HEK293 (cell line): ENCODE data around the gene CEP350.

ENCODE experiments used
- GLI4 ChIP-seq: fragments of 450-650 bp; formaldehyde crosslinking; IDR thresholded peaks from 2 replicates; pipeline ENCODE4 v1.5.1; 2016; ENCODE audit warnings: missing biosample characterization, missing genetic modification characterization
- HOXC10 ChIP-seq: sonication (generic); formaldehyde crosslinking; IDR thresholded peaks from 2 replicates; pipeline ENCODE4 v1.8.1; 2023; ENCODE audit warnings: mild to moderate bottlenecking, missing genetic modification reagents
- KLF1 ChIP-seq: fragments of 450-650 bp; formaldehyde crosslinking; IDR thresholded peaks from 2 replicates; pipeline ENCODE4 v1.5.1; 2016; ENCODE audit warnings: missing biosample characterization, missing genetic modification characterization
- RBAK ChIP-seq: fragments of 450-650 bp; formaldehyde crosslinking; IDR thresholded peaks from 2 replicates; pipeline ENCODE4 v1.5.1; 2016; ENCODE audit warnings: missing biosample characterization, missing genetic modification characterization
- YY1 ChIP-seq: fragments of 450-650 bp; formaldehyde crosslinking; IDR thresholded peaks from 2 replicates; pipeline ENCODE4 v1.5.1; 2018; ENCODE audit warnings: missing biosample characterization, missing genetic modification characterization
- ZBTB21 ChIP-seq: fragments of 450-650 bp; formaldehyde crosslinking; IDR thresholded peaks from 2 replicates; pipeline ENCODE4 v1.5.1; 2017; ENCODE audit warnings: missing biosample characterization, missing genetic modification characterization
- ZBTB8A ChIP-seq: fragments of 450-650 bp; formaldehyde crosslinking; IDR thresholded peaks from 2 replicates; pipeline ENCODE4 v1.5.1; 2016; ENCODE audit warnings: missing biosample characterization, missing genetic modification characterization
- ZNF10 ChIP-seq: fragments of 450-650 bp; formaldehyde crosslinking; IDR thresholded peaks from 2 replicates; pipeline ENCODE4 v1.5.1; 2017; ENCODE audit warnings: missing biosample characterization, missing genetic modification characterization
- ZNF112 ChIP-seq: fragments of 450-650 bp; formaldehyde crosslinking; IDR thresholded peaks from 2 replicates; pipeline ENCODE4 v1.5.0; 2017; ENCODE audit warnings: missing biosample characterization, missing genetic modification characterization
- ZNF184 ChIP-seq: fragments of 450-650 bp; IDR thresholded peaks from 2 replicates; pipeline ENCODE4 v1.5.1; 2018; ENCODE audit warnings: missing biosample characterization, mild to moderate bottlenecking, missing genetic modification characterization
- ZNF248 ChIP-seq: fragments of 450-650 bp; formaldehyde crosslinking; IDR thresholded peaks from 2 replicates; pipeline ENCODE4 v1.5.1; 2017; ENCODE audit warnings: missing biosample characterization, missing genetic modification characterization
- ZNF274 ChIP-seq, 2 experiments: fragments of 200-500 bp in 1 of 2; fragments of 450-650 bp in 1 of 2; sonication (Bioruptor generic) in 1 of 2; formaldehyde crosslinking in 1 of 2; IDR thresholded peaks; 2 replicates each; pipeline versions ENCODE4 v1.5.1 to v1.6.1; 2014 to 2016; ENCODE audit warnings: borderline replicate concordance in 1 of 2, inconsistent platforms in 1 of 2, low read length in 1 of 2, missing biosample characterization in 1 of 2, missing genetic modification characterization in 1 of 2
- ZNF473 ChIP-seq: fragments of 450-650 bp; formaldehyde crosslinking; IDR thresholded peaks from 2 replicates; pipeline ENCODE4 v1.5.1; 2017; ENCODE audit warnings: missing biosample characterization, missing genetic modification characterization
- ZNF529 ChIP-seq: fragments of 450-650 bp; formaldehyde crosslinking; IDR thresholded peaks from 2 replicates; pipeline ENCODE4 v1.5.1; 2017; ENCODE audit warnings: missing genetic modification characterization, missing biosample characterization; ENCODE audit not compliant: insufficient replicate concordance
- ZNF596 ChIP-seq: fragments of 450-650 bp; IDR thresholded peaks from 2 replicates; pipeline ENCODE4 v1.5.0; 2018; ENCODE audit warnings: missing biosample characterization, mild to moderate bottlenecking, missing genetic modification characterization, moderate library complexity
- ZNF626 ChIP-seq: fragments of 450-650 bp; sonication (Bioruptor Pico); formaldehyde crosslinking; IDR thresholded peaks from 2 replicates; pipeline ENCODE4 v1.5.1; 2018; ENCODE audit warnings: missing biosample characterization, missing genetic modification characterization, inconsistent platforms
- ZNF664 ChIP-seq: fragments of 450-650 bp; formaldehyde crosslinking; IDR thresholded peaks from 2 replicates; pipeline ENCODE4 v1.5.1; 2016; ENCODE audit warnings: missing biosample characterization, missing genetic modification characterization
- ZNF791 ChIP-seq: fragments of 450-650 bp; formaldehyde crosslinking; IDR thresholded peaks from 2 replicates; pipeline ENCODE4 v1.5.1; 2016; ENCODE audit warnings: missing biosample characterization, missing genetic modification characterization
- ZNF792 ChIP-seq: fragments of 450-650 bp; formaldehyde crosslinking; IDR thresholded peaks from 2 replicates; pipeline ENCODE4 v1.5.1; 2016; ENCODE audit warnings: missing biosample characterization, missing genetic modification characterization
- ZNF830 ChIP-seq: fragments of 450-650 bp; IDR thresholded peaks from 2 replicates; pipeline ENCODE4 v1.5.0; 2018; ENCODE audit warnings: missing biosample characterization, missing genetic modification characterization, low read depth, mild to moderate bottlenecking, moderate library complexity
- TF ChIP-seq, protein P1 (sequence below): fragments of 450-650 bp; formaldehyde crosslinking; IDR thresholded peaks from 2 replicates; pipeline ENCODE4 v1.5.1; 2016; ENCODE audit warnings: missing biosample characterization, missing genetic modification characterization, borderline replicate concordance
- TF ChIP-seq, protein P2 (sequence below): fragments of 450-650 bp; formaldehyde crosslinking; IDR thresholded peaks from 2 replicates; pipeline ENCODE4 v1.5.1; 2016; ENCODE audit warnings: missing biosample characterization, missing genetic modification characterization
- TF ChIP-seq, protein P3 (sequence below): fragments of 450-650 bp; formaldehyde crosslinking; IDR thresholded peaks from 2 replicates; pipeline ENCODE4 v1.5.1; 2016; ENCODE audit warnings: missing biosample characterization, missing genetic modification characterization
- TF ChIP-seq, protein P4 (sequence below): fragments of 450-650 bp; formaldehyde crosslinking; IDR thresholded peaks from 2 replicates; pipeline ENCODE4; 2016; ENCODE audit warnings: missing biosample characterization, missing genetic modification characterization
- TF ChIP-seq, protein P5 (sequence below): IDR thresholded peaks from 2 replicates; pipeline ENCODE4 v1.6.1; 2011; ENCODE audit warnings: mild to moderate bottlenecking, low read depth, low read length, borderline replicate concordance
- TF ChIP-seq, protein P6 (sequence below): fragments of 450-650 bp; formaldehyde crosslinking; IDR thresholded peaks from 2 replicates; pipeline ENCODE4 v1.5.1; 2016; ENCODE audit warnings: missing biosample characterization, missing genetic modification characterization, low read depth
- TF ChIP-seq, protein P7 (sequence below): fragments of 450-650 bp; formaldehyde crosslinking; IDR thresholded peaks from 2 replicates; pipeline ENCODE4 v1.5.1; 2016; ENCODE audit warnings: missing biosample characterization, missing genetic modification characterization

The CEP350 gene

DNA sequence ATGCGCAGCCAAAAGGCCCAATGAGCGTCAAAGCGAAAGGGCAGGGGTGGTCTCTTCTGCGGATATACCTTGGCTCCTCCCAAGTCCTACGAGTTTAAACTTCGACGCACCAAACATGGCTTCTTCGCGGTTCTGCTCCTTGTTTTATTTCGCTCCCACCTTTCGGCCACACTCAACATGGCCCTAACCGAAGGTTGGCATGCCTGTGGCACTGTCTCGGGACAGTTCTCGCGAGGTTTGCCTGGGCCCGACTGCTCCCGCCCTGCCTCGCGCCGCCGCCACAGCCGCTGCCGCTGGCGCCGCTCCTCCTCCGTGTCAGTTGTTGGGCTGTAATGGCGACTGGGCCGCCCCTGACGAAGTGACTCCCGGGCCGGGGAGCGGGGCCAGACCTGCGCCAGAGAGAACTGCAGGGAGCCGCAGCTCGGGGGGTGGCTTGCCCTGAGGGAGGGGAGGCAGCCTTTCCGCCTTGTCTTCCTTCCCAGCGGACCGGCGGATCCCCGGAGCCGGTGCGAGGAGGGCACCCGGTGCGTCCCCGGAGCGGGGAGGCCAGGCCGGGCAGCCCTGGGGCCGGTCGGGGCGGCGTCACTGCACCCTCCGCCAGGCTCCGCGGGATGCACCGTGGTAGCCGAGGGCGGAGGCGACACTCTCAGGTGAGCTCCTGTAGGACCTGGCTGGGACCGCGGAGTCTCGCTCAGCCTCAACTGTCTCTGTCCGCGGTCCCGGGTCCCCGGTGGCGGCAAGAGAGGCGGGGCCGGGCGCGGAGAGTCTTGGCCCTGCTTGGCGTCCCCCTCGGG, at the start of gene CEP350 (continued):
- TF ChIP-seq, protein P1, sequence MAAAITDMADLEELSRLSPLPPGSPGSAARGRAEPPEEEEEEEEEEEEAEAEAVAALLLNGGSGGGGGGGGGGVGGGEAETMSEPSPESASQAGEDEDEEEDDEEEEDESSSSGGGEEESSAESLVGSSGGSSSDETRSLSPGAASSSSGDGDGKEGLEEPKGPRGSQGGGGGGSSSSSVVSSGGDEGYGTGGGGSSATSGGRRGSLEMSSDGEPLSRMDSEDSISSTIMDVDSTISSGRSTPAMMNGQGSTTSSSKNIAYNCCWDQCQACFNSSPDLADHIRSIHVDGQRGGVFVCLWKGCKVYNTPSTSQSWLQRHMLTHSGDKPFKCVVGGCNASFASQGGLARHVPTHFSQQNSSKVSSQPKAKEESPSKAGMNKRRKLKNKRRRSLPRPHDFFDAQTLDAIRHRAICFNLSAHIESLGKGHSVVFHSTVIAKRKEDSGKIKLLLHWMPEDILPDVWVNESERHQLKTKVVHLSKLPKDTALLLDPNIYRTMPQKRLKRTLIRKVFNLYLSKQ (tag by site-specific recombination), result 0 out of 2 replicates have a peak, but pooled peaks have one; percentile 7
- no peak for TF ChIP-seq ZNF112 (tag by site-specific recombination)
- TF ChIP-seq YY1, result peak; percentile 99
- 0 out of 2 replicates have a peak, but pooled peaks have one; percentile 5 for TF ChIP-seq ZBTB21 (tag by site-specific recombination)
- TF ChIP-seq, protein P2, sequence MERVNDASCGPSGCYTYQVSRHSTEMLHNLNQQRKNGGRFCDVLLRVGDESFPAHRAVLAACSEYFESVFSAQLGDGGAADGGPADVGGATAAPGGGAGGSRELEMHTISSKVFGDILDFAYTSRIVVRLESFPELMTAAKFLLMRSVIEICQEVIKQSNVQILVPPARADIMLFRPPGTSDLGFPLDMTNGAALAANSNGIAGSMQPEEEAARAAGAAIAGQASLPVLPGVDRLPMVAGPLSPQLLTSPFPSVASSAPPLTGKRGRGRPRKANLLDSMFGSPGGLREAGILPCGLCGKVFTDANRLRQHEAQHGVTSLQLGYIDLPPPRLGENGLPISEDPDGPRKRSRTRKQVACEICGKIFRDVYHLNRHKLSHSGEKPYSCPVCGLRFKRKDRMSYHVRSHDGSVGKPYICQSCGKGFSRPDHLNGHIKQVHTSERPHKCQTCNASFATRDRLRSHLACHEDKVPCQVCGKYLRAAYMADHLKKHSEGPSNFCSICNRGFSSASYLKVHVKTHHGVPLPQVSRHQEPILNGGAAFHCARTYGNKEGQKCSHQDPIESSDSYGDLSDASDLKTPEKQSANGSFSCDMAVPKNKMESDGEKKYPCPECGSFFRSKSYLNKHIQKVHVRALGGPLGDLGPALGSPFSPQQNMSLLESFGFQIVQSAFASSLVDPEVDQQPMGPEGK (tag by site-specific recombination), result peak; percentile 82
- no peak for TF ChIP-seq ZNF596
- no peak for TF ChIP-seq ZNF830 (tag by site-specific recombination)
- no peak for TF ChIP-seq ZNF529 (tag by site-specific recombination)
- TF ChIP-seq, protein P3, sequence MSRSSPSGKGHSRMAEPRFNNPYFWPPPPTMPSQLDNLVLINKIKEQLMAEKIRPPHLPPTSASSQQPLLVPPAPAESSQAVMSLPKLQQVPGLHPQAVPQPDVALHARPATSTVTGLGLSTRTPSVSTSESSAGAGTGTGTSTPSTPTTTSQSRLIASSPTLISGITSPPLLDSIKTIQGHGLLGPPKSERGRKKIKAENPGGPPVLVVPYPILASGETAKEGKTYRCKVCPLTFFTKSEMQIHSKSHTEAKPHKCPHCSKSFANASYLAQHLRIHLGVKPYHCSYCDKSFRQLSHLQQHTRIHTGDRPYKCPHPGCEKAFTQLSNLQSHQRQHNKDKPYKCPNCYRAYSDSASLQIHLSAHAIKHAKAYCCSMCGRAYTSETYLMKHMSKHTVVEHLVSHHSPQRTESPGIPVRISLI, result no peak
- 0 out of 2 replicates have a peak, but pooled peaks have one; percentile 80 for TF ChIP-seq HOXC10 (CRISPR knock-in tag)
- TF ChIP-seq RBAK (tag by site-specific recombination), result no peak
- peak; percentile 22; the same call in 1 of the 2 replicates for TF ChIP-seq KLF1 (tag by site-specific recombination)
- TF ChIP-seq ZNF664 (tag by site-specific recombination), result no peak
- no peak for TF ChIP-seq ZNF274 (IDR thresholded peaks at IDR 0.05; ENCODE audit: low read length)
- no peak for TF ChIP-seq ZNF274 (tag by site-specific recombination; IDR thresholded peaks at IDR 0.05; ENCODE audit: borderline replicate concordance)
- TF ChIP-seq ZNF248 (tag by site-specific recombination), result no peak
- TF ChIP-seq ZNF184 (tag by site-specific recombination), result no peak
- TF ChIP-seq, protein P4, sequence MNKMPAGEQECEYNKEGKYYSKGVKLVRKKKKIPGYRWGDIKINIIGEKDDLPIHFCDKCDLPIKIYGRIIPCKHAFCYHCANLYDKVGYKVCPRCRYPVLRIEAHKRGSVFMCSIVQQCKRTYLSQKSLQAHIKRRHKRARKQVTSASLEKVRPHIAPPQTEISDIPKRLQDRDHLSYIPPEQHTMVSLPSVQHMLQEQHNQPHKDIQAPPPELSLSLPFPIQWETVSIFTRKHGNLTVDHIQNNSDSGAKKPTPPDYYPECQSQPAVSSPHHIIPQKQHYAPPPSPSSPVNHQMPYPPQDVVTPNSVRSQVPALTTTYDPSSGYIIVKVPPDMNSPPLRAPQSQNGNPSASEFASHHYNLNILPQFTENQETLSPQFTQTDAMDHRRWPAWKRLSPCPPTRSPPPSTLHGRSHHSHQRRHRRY (tag by site-specific recombination), result no peak
- TF ChIP-seq, protein P5, sequence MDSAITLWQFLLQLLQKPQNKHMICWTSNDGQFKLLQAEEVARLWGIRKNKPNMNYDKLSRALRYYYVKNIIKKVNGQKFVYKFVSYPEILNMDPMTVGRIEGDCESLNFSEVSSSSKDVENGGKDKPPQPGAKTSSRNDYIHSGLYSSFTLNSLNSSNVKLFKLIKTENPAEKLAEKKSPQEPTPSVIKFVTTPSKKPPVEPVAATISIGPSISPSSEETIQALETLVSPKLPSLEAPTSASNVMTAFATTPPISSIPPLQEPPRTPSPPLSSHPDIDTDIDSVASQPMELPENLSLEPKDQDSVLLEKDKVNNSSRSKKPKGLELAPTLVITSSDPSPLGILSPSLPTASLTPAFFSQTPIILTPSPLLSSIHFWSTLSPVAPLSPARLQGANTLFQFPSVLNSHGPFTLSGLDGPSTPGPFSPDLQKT, result no peak
- TF ChIP-seq GLI4 (tag by site-specific recombination), result no peak
- TF ChIP-seq ZNF473, result no peak
- no peak for TF ChIP-seq ZNF792
- peak; percentile 55; the same call in 1 of the 2 replicates for TF ChIP-seq ZBTB8A
- no peak for TF ChIP-seq ZNF626 (tag by site-specific recombination)
- TF ChIP-seq, protein P6, sequence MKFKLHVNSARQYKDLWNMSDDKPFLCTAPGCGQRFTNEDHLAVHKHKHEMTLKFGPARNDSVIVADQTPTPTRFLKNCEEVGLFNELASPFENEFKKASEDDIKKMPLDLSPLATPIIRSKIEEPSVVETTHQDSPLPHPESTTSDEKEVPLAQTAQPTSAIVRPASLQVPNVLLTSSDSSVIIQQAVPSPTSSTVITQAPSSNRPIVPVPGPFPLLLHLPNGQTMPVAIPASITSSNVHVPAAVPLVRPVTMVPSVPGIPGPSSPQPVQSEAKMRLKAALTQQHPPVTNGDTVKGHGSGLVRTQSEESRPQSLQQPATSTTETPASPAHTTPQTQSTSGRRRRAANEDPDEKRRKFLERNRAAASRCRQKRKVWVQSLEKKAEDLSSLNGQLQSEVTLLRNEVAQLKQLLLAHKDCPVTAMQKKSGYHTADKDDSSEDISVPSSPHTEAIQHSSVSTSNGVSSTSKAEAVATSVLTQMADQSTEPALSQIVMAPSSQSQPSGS (tag by site-specific recombination), result no peak
- TF ChIP-seq, protein P7, sequence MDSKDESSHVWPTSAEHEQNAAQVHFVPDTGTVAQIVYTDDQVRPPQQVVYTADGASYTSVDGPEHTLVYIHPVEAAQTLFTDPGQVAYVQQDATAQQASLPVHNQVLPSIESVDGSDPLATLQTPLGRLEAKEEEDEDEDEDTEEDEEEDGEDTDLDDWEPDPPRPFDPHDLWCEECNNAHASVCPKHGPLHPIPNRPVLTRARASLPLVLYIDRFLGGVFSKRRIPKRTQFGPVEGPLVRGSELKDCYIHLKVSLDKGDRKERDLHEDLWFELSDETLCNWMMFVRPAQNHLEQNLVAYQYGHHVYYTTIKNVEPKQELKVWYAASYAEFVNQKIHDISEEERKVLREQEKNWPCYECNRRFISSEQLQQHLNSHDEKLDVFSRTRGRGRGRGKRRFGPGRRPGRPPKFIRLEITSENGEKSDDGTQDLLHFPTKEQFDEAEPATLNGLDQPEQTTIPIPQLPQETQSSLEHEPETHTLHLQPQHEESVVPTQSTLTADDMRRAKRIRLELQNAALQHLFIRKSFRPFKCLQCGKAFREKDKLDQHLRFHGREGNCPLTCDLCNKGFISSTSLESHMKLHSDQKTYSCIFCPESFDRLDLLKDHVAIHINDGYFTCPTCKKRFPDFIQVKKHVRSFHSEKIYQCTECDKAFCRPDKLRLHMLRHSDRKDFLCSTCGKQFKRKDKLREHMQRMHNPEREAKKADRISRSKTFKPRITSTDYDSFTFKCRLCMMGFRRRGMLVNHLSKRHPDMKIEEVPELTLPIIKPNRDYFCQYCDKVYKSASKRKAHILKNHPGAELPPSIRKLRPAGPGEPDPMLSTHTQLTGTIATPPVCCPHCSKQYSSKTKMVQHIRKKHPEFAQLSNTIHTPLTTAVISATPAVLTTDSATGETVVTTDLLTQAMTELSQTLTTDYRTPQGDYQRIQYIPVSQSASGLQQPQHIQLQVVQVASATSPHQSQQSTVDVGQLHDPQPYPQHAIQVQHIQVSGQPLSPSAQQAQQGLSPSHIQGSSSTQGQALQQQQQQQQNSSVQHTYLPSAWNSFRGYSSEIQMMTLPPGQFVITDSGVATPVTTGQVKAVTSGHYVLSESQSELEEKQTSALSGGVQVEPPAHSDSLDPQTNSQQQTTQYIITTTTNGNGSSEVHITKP, result peak; percentile 98
- TF ChIP-seq ZNF791 (tag by site-specific recombination), result no peak
- TF ChIP-seq ZNF10, result peak; percentile 44; the same call in 1 of the 2 replicates
